GM18909 (cell line): ENCODE data around the gene AK8.

Experiments used
- ATAC-seq: cut with Tn5 transposase; IDR thresholded peaks from one replicate; pipeline ENCODE4 v1.9.1; 2021; ENCODE audit warnings: mild to moderate bottlenecking; ENCODE audit not compliant: unreplicated experiment, poor library complexity

The AK8 gene

GRCh38 chr9:132804576-132805295, 73.3 kb downstream of the AK8 start:
- ATAC-seq = no peak

DNA sequence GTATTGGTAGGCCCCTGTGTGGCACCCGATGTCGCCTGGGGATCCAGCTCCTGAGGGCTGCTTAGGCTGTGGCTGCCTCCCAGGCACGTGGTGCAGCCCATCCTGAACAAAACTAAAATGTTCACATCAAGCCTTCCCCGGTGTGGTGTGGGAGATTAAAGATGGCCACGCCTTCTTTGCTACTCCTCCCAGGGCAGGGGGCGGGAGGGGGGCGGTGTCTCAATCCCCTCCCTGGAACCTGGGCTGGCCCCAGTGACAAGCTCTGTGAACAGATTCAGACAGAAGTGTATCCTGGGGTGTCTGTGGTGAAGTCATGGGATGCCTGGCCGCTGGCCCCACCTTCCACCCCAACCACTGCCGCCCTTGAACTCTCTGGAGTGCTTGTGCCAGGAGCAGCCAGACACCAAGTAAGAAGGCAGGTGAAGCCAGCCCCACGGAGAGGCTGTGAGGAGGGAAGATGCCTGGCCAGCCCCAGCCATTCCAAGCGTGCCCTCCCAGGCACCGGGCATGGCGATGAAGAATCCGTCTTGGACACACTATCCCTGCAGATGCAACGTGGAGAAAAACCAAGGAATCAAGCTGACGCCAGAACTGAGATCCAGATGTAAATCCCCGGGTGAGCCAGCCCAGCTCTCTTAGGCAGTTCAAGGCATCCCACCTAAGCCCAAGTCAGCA, 75.8 kb downstream of the AK8 start:
- ATAC-seq = no peak

- no peak for ATAC-seq
Observed at GRCh38 chr9:132801659-132802058, 76.4 kb downstream of the AK8 start.

DNA sequence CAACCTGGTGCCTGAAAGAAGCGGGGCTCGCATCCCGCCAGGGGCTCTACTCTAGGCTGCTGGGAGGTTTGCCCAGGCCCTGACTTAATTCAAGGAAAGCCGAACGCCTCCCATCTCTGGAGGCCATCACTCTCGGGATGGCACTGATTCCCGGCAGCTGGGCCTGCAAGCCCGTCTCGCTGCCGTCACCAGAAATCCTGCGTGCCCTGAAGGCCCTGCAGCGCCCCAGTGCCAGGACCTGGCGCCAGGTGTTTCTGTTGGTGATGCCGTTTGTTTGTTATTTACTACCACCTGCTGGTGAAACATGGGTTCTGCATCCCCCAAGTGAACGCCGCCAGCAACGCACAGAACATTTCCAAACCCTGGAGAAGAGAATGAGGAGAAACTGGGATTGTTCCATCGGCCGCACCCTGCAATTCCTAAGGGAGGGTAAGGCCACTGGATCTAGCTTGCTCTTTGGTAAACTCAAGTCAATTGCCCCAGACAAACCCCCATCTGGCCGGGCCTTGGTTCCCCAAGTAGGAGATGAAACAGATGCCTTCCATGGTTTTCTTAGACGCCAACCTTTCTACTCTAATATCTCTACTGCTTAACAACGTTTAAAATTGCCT, 77.9 kb downstream of the AK8 start:
- ATAC-seq = peak; percentile 56

GRCh38 chr9:132798817-132799790, 79.0 kb downstream of the AK8 start:
- no peak for ATAC-seq

DNA sequence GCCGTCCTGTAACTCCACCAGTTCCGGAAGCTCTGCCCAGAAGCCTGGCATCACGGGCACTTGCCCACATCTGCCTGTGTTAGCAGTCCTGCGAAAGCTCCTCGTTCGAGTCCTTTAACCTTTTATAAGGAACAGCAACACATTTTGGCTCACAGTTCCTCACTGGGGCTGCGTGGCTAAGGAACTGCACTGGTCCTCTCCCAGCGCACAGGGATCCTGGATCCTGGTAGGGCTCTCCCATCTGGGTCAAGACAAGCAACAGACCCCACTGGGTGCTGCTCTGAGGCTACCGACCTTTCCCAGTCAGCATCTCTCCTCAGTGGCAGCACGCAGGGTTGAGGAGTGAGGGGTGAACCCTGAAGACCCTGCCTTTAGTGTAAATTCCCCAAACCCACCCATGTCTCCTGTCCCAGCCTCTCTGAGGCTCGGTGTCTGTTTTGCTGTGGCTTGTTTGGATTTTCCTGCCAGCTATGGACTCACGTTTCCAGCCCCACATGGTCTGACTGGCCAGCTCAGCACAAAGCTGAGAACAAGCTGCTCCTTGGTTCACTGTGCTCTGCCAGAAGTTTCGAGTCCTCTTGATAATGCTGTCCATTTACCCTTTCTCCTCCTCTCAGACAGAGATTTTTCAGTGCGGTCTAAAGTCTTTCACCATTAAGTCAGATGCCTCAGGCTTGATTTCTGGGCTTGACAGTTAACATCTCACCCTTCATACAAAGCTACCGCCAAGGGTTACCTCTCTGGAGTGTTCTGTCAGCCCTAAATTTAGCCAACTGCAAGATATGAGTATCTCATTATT, 80.0 kb downstream of the AK8 start:
- ATAC-seq = no peak

- no peak for ATAC-seq
Observed at GRCh38 chr9:132795511-132796303, 82.4 kb downstream of the AK8 start.

- ATAC-seq = no peak
Observed at GRCh38 chr9:132794730-132795380, 83.2 kb downstream of the AK8 start.

- ATAC-seq = no peak
Observed at GRCh38 chr9:132793606-132794580, 84.2 kb downstream of the AK8 start.

DNA sequence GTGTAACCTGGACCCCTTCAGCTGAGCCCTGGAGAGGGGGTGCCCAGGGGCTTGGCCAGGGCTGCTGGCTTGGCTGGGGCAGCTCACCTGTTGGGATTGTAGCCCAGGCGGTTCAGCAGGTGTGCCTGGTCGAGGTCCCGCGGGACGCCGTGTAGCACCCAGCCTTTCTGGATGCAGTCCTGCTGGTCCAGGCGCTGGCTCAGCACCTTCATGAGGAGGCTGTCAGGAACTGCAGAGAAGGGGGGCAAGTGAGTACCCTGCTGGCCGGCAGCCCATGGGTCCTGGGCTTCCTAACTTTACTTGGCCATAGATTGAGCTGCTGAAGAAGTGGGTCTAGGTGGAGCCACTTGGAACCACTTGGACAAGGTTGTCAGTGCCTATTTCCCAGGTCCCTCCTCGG, 85.5 kb downstream of the AK8 start:
- ATAC-seq = no peak

- ATAC-seq = no peak
Observed at GRCh38 chr9:132791699-132792240, 86.3 kb downstream of the AK8 start.

GRCh38 chr9:132789719-132790118, 88.4 kb downstream of the AK8 start:
- no peak for ATAC-seq

GRCh38 chr9:132788378-132788777, 89.7 kb downstream of the AK8 start:
- ATAC-seq = no peak

- no peak for ATAC-seq
Observed at GRCh38 chr9:132787748-132788159, 90.3 kb downstream of the AK8 start.

DNA sequence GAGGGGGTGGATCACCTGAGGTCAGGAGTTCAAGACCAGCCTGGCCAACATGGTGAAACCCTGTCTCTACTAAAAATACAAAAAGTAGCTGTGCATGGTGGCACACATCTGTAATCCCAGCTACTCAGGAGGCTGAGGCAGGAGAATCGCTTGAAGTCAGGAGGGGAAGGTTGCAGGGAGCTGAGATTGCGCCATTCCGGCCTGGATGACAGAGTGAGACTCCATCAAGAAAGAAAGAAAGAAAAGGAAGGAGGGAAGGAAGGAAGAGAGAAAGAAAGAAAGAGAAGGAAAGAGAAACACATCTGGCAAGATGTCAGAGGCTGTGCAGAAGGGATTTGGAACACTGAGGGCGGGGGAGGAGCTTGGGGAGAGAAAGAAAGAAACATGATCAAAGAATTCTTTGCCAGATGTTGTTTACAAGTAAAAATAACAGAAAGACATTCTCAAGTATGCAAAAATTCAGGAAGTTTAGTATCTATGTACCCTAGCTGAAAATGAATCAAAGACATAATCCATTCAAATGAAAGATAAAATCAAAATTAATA, 93.7 kb downstream of the AK8 start:
- ATAC-seq = no peak

DNA sequence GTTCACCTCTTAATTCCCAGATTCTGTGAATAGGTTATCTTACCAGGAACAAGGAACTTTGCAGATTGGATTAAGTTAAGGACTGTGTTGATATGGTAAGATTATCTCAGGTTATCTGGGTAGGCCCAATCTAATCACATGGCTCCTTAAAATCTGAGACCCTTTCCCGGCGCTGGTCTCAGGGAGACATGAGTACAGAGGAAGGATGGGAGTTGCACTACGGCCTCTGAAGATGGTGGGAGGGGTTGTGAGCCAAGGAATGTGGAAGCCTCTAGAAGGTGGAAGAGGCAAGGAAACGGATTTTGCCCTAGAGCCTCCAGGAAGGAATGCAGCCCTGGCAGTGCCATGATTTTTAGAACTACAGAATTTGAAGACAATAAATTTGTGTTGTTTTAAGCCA, 95.1 kb downstream of the AK8 start:
- no peak for ATAC-seq

- ATAC-seq = no peak
Observed at GRCh38 chr9:132782037-132782436, 96.0 kb downstream of the AK8 start.
